CD14-positive monocyte (primary cell): ENCODE data around the gene WSB2. TPM values are rescaled to one million over a fixed set of nuclear protein-coding genes. Genes with fewer than 3 reads are reported as not detected.

Source experiments
- DNase-seq, 3 donors: peaks; one replicate each; pipeline ENCODE4 v3.0.0-alpha.2; 2011 to 2022
- H2AFZ ChIP-seq: 2 replicates; pipeline ENCODE4 v1.6.0; 2012; ENCODE audit warnings: mild to moderate bottlenecking, low read depth, low read length, inconsistent platforms; ENCODE audit not compliant: insufficient read depth, poor library complexity, severe bottlenecking
- H3K27ac ChIP-seq, 2 donors: 1 replicate in 1 of 2; 2 replicates in 1 of 2; pipeline ENCODE4 v1.5.1; 2012 to 2013; ENCODE audit warnings: low read length in 2 of 2, control low read depth in 1 of 2, inconsistent platforms in 1 of 2, low read depth in 1 of 2, mild to moderate bottlenecking in 1 of 2
- H3K27me3 ChIP-seq, 2 donors: one replicate each; pipeline versions ENCODE4 v1.6.0 to v1.6.1; 2011 to 2013; ENCODE audit warnings: low read length in 2 of 2; ENCODE audit not compliant: control insufficient read depth in 2 of 2, insufficient read depth in 2 of 2
- H3K36me3 ChIP-seq, 2 donors: replicated peaks in 1 of 2; 1 replicate in 1 of 2; 2 replicates in 1 of 2; pipeline versions ENCODE4 v1.5.1 to v1.6.1; 2012 to 2013; ENCODE audit warnings: low read length in 2 of 2, control low read depth in 1 of 2, inconsistent platforms in 1 of 2, mild to moderate bottlenecking in 1 of 2; ENCODE audit not compliant: insufficient read depth in 2 of 2, control insufficient read depth in 1 of 2
- H3K4me1 ChIP-seq, 2 donors: 1 replicate in 1 of 2; 2 replicates in 1 of 2; pipeline versions ENCODE4 v1.5.1 to v1.6.1; 2012 to 2013; ENCODE audit warnings: low read length in 2 of 2, control low read depth in 1 of 2, inconsistent platforms in 1 of 2, mild to moderate bottlenecking in 1 of 2, moderate library complexity in 1 of 2; ENCODE audit not compliant: insufficient read depth in 2 of 2, control insufficient read depth in 1 of 2
- H3K4me2 ChIP-seq: replicated peaks from 2 replicates; pipeline ENCODE3; 2012; ENCODE audit warnings: low read length, moderate library complexity, mild to moderate bottlenecking; ENCODE audit not compliant: poor library complexity, severe bottlenecking; ENCODE audit errors: extremely low read depth
- H3K4me3 ChIP-seq, 3 experiments: fragments of 200-600 bp in 1 of 3; sonication (generic) in 1 of 3; replicated peaks in 1 of 3; 1 replicate in 2 of 3; 2 replicates in 1 of 3; pipeline ENCODE4 v1.5.1; 2011 to 2013; ENCODE audit warnings: low read length in 3 of 3, mild to moderate bottlenecking in 3 of 3, control low read depth in 2 of 3, low read depth in 2 of 3, inconsistent platforms in 1 of 3, moderate library complexity in 1 of 3
- H3K79me2 ChIP-seq: 2 replicates; pipeline ENCODE4 v1.6.0; 2012; ENCODE audit warnings: mild to moderate bottlenecking, control low read depth, inconsistent platforms, low read length, moderate library complexity; ENCODE audit not compliant: insufficient read depth
- H3K9ac ChIP-seq: 2 replicates; pipeline ENCODE4 v1.6.0; 2017; ENCODE audit warnings: low read length, mild to moderate bottlenecking; ENCODE audit not compliant: insufficient read depth, poor library complexity, severe bottlenecking
- H3K9me3 ChIP-seq, 2 donors: replicated peaks in 1 of 2; 1 replicate in 1 of 2; 2 replicates in 1 of 2; pipeline versions ENCODE4 v1.5.1 to v1.6.1; 2012 to 2013; ENCODE audit warnings: low read length in 2 of 2, control low read depth in 1 of 2; ENCODE audit not compliant: control insufficient read depth in 1 of 2, insufficient read depth in 1 of 2
- H4K20me1 ChIP-seq: 2 replicates; pipeline ENCODE4 v1.6.0; 2012; ENCODE audit warnings: mild to moderate bottlenecking, low read length, control low read depth, moderate library complexity; ENCODE audit not compliant: insufficient read depth
- H3K27ac Mint-ChIP-seq, 7 donors: one replicate each; pipeline ENCODE4 v1.8.0; 2020; ENCODE audit warnings: mild to moderate bottlenecking in 7 of 7, mixed read lengths in 7 of 7, moderate library complexity in 6 of 7, inconsistent platforms in 2 of 7
- H3K27me3 Mint-ChIP-seq, 3 donors: one replicate each; pipeline ENCODE4 v1.8.0; 2021 to 2022; ENCODE audit warnings: low read depth in 3 of 3, mild to moderate bottlenecking in 3 of 3, mixed read lengths in 3 of 3, moderate library complexity in 3 of 3, inconsistent platforms in 1 of 3
- H3K36me3 Mint-ChIP-seq, 2 donors: one replicate each; pipeline ENCODE4 v1.8.0; 2020; ENCODE audit warnings: mixed read lengths in 2 of 2, inconsistent platforms in 1 of 2, mild to moderate bottlenecking in 1 of 2
- H3K4me1 Mint-ChIP-seq: one replicate; pipeline ENCODE4 v1.8.0; 2020; ENCODE audit warnings: mild to moderate bottlenecking, mixed read lengths
- H3K4me3 Mint-ChIP-seq, 2 donors: one replicate each; pipeline ENCODE4 v1.8.0; 2020; ENCODE audit warnings: mild to moderate bottlenecking in 2 of 2, mixed read lengths in 2 of 2, moderate library complexity in 1 of 2
- H3K9me3 Mint-ChIP-seq, 7 donors: one replicate each; pipeline ENCODE4 v1.8.0; 2020 to 2022; ENCODE audit warnings: mixed read lengths in 7 of 7, mild to moderate bottlenecking in 6 of 7, moderate library complexity in 6 of 7, inconsistent platforms in 2 of 7
- WGBS: methylation state at CpG from one replicate; pipeline ENCODE4 v1.1.5; 2013; ENCODE audit warnings: missing lambda C conversion rate; ENCODE audit not compliant: insufficient coverage; 5-methylcytosine and 5-hydroxymethylcytosine counted together
- intact Hi-C, 2 donors: fragments of 100-400 bp; cut with micrococcal nuclease; formaldehyde crosslinking; loops; one replicate each; pipeline versions ENCODE4 v1.15.0 to v1.15.1; 2023
- polyA plus RNA-seq, 3 donors: library from polyadenylated mRNA; depleted of rRNA in 1 of 3; unstranded in 2 of 3; stranded (reverse) in 1 of 3; fragments of 300-500 nt in 2 of 3; fragments of >200 nt in 1 of 3; fragmentation: Illumina TruSeq in 2 of 3; gene quantifications; 1 replicate in 2 of 3; 2 replicates in 1 of 3; pipeline ENCODE4 v1.2.3, GENCODE V29; 2012 to 2021
- TF ChIP-seq, protein P1 (sequence below): fragments of 200-600 bp; IDR thresholded peaks from one replicate; pipeline ENCODE4 v1.8.0; 2022; ENCODE audit warnings: antibody characterized with exemption, mild to moderate bottlenecking

WSB2 gene
- polyA plus RNA-seq, 3 donors: 25.4 to 36.3 (median 25.8) TPM

DNA sequence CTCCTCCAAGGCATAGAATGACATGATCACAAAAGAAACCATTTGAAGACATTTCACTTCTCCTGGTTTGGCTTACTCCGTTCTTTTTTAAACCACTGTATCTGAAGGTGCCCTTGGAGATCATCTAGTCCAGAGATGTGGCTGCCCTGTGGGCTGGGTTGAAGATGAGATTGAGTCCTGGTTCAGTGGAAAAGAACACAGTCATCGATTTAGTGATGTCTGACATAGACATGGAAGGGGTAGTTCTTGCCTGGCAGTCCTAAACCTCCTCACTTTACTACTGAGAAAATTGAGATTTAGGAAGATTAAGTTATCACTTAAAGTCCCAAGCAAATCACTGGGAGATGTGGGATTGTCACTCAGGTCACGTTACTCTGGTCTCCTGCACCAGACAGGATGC, 40.1 kb upstream of the WSB2 start:
- intact Hi-C loops: no loop called here
- no peak overlapping the region for H3K4me2 ChIP-seq
- no peaks in the 10 kb centered on the region for H4K20me1 ChIP-seq
- TF ChIP-seq, protein P1, sequence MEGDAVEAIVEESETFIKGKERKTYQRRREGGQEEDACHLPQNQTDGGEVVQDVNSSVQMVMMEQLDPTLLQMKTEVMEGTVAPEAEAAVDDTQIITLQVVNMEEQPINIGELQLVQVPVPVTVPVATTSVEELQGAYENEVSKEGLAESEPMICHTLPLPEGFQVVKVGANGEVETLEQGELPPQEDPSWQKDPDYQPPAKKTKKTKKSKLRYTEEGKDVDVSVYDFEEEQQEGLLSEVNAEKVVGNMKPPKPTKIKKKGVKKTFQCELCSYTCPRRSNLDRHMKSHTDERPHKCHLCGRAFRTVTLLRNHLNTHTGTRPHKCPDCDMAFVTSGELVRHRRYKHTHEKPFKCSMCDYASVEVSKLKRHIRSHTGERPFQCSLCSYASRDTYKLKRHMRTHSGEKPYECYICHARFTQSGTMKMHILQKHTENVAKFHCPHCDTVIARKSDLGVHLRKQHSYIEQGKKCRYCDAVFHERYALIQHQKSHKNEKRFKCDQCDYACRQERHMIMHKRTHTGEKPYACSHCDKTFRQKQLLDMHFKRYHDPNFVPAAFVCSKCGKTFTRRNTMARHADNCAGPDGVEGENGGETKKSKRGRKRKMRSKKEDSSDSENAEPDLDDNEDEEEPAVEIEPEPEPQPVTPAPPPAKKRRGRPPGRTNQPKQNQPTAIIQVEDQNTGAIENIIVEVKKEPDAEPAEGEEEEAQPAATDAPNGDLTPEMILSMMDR: no peak
- H3K4me1 ChIP-seq: peaks cover 11 to 14% of the 10 kb centered on the region in 2 donors
- peaks cover 7 to 13% (median 12%) of the 10 kb centered on the region in 3 donors for H3K27me3 Mint-ChIP-seq
- H3K9me3 ChIP-seq: no peaks in the 10 kb centered on the region
- H3K9ac ChIP-seq: no peak overlapping the region
- H3K4me3 ChIP-seq: no peak overlapping the region
- H3K27ac ChIP-seq: no peak overlapping the region
- WGBS: no CpG with 5 or more reads among the region's 3 CpGs
- H3K79me2 ChIP-seq: no peaks in the 10 kb centered on the region
- peaks cover 0 to 2% of the 10 kb centered on the region in 2 donors for H3K36me3 Mint-ChIP-seq
- peaks cover 12% of the 10 kb centered on the region for H3K4me1 Mint-ChIP-seq
- H3K27me3 ChIP-seq: peaks cover 0 to 4% of the 10 kb centered on the region in 2 donors
- no peak overlapping the region for H2AFZ ChIP-seq
- H3K9me3 Mint-ChIP-seq: no peaks in the 10 kb centered on the region
- no peaks in the 10 kb centered on the region for H3K36me3 ChIP-seq
- H3K27ac Mint-ChIP-seq: no peak overlapping the region
- H3K4me3 Mint-ChIP-seq: no peak overlapping the region
- no peak for DNase-seq

DNA sequence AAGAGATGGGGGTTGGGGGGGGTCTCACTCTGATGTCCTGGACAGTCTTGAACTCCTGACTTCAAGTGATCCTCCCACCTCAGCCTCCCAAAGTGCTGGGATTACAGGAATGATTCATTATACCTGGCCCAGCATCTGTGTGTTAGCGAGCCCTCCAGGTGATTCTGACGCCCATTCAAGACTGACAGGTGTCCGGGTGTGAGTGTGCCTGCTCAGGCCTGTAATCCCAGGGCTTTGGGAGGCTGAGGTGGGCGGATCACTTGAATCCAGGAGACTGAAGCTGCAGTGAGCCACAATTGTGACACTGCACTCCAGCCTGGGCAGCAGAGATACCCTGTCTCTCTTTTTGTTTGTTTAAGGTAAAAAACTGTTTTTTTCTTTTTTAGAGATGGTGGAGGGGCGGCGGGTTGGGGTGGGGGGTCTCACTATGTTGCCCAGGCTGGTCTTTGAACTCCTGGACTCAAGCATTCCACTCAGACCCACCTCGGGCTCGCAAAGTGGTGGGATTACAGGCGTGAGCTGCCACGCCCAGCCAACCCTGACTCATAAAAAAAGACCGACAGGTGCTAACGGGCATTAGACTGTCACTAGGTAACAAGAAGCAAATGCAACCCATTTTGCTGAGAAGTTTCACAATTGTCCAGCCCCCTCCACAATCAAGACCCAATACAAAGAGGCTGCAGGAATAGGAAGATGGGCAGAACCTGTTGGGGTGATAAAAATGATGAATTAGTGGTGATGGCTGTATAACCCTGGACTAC, 38.1 kb upstream of the WSB2 start:
- no peak for DNase-seq
- Histone ChIP-seq H3K36me3 (no peaks in the 10 kb centered on the region), H3K4me2 (no peak overlapping the region), H4K20me1 (no peaks in the 10 kb centered on the region), H3K9ac (no peak overlapping the region), H3K9me3 (no peaks in the 10 kb centered on the region), H3K27me3 (peaks cover 0 to 4% of the 10 kb centered on the region in 2 donors), H3K27ac (no peak overlapping the region), H3K4me3 (no peak overlapping the region), H3K79me2 (no peaks in the 10 kb centered on the region), H2AFZ (no peak overlapping the region), H3K4me1 (peaks cover 7 to 8% of the 10 kb centered on the region in 2 donors)
- Mint-ChIP-seq H3K4me1 (peaks cover 7% of the 10 kb centered on the region), H3K27ac (no peak overlapping the region), H3K27me3 (peaks cover 3 to 8% (median 7%) of the 10 kb centered on the region in 3 donors), H3K36me3 (peaks cover 2 to 4% of the 10 kb centered on the region in 2 donors), H3K9me3 (no peaks in the 10 kb centered on the region), H3K4me3 (no peak overlapping the region)
- intact Hi-C loops: no loop called here
- TF ChIP-seq, protein P1: no peak
- 97% methylated on average over 6 of the region's 12 CpGs for WGBS
